ENCODE measurements around the gene ARHGEF19.

DNA sequence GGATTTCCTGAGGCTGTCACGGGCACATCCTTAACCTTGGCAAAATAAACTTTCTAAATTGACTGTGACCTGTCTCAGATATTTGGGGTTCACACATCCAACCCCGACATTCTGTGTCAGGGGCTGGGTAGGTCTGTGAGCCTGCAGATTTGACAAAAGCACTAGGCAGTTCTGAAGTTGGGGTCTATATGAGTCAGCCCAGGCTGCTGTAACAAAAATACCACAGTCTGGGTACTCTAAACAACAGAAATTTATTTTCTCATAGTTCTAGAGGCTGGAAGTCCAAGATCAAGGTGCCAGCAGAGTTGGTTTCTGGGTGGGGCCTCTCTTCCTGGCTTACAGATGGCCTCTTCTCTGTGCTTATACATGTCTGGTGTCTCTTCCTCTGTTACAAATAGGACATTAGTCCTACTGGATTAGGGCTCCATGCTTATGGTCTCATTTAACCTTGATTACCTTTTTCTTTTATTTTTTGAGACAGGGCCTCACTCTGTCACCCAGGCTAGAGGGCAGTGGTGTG, 27.6 kb upstream of the ARHGEF19 start:
- no peak for TF ChIP-seq CTCF (IDR thresholded peaks at IDR 0.05)
- TF ChIP-seq POLR2A (IDR thresholded peaks at IDR 0.05), result no peak

Data from thyroid gland (tissue), 4 donors.